ENCODE data around the gene FUCA1.

- no peak for TF ChIP-seq POLR2AphosphoS5 (IDR thresholded peaks at IDR 0.05; ENCODE audit: low read depth, low read length)
- TF ChIP-seq POLR2A (IDR thresholded peaks at IDR 0.05; ENCODE audit: low read depth, low read length), result no peak
- TF ChIP-seq TAF1 (IDR thresholded peaks at IDR 0.05; ENCODE audit: borderline replicate concordance, low read depth, low read length), result no peak
These were observed 42.1 kb downstream of the FUCA1 start for GRCh38 chr1:23825762-23826522.

Measured in GM12892 (cell line).